H1 (cell line): ENCODE results near the gene LMNTD2. TPM values are rescaled to one million over a fixed set of nuclear protein-coding genes. Genes with fewer than 3 reads are reported as not detected.

Experiments
- CTCF ChIA-PET: fragments of 300-600 bp; sonication (Branson Sonifier 250); formaldehyde crosslinking; loops from one replicate; lab custom pipeline; 2021; ENCODE audit not compliant: partially characterized antibody; lab: Charles Lee
- POLR2A ChIA-PET: fragments of 300-600 bp; sonication (Branson Sonifier 250); formaldehyde crosslinking; loops from one replicate; lab custom pipeline; 2021; ENCODE audit warnings: inconsistent platforms; ENCODE audit not compliant: partially characterized antibody; lab: Charles Lee
- DNase-seq, 2 experiments: peaks; one replicate each; pipeline versions ENCODE4 v3.0.0 to v3.0.0-alpha.2; 2010 to 2022; ENCODE audit warnings: low spot score in 2 of 2, low read depth in 1 of 2, mixed read lengths in 1 of 2
- FAIRE-seq: peaks from 2 replicates; lab custom pipeline; 2011; peaks lifted over from hg19 to GRCh38; lab: Jason Lieb, UNC
- H2AFZ ChIP-seq: 2 replicates; pipeline ENCODE4 v1.8.1; 2012; ENCODE audit warnings: low read length, inconsistent platforms
- H2AK5ac ChIP-seq: 2 replicates; pipeline ENCODE4 v1.6.1; 2013; ENCODE audit warnings: low read depth, low read length
- H2BK120ac ChIP-seq: replicated peaks from 2 replicates; pipeline ENCODE3; 2013; ENCODE audit warnings: low read depth, low read length, inconsistent platforms
- H2BK12ac ChIP-seq: 2 replicates; pipeline ENCODE4 v1.6.1; 2013; ENCODE audit warnings: low read depth, low read length
- H2BK15ac ChIP-seq: 2 replicates; pipeline ENCODE4 v1.6.1; 2013; ENCODE audit warnings: low read length
- H2BK20ac ChIP-seq: 2 replicates; pipeline ENCODE4 v1.6.1; 2013; ENCODE audit warnings: low read length
- H2BK5ac ChIP-seq: 2 replicates; pipeline ENCODE4 v1.6.1; 2013; ENCODE audit warnings: low read depth, low read length
- H3K14ac ChIP-seq: 2 replicates; pipeline ENCODE4 v1.6.1; 2013; ENCODE audit warnings: inconsistent platforms; ENCODE audit not compliant: insufficient read length
- H3K18ac ChIP-seq: 2 replicates; pipeline ENCODE4 v1.6.1; 2013; ENCODE audit warnings: low read length; ENCODE audit errors: extremely low read depth
- H3K23ac ChIP-seq: 2 replicates; pipeline ENCODE4 v1.6.1; 2013; ENCODE audit warnings: inconsistent platforms; ENCODE audit not compliant: insufficient read length
- H3K23me2 ChIP-seq: 2 replicates; pipeline ENCODE4 v1.6.1; 2013; ENCODE audit warnings: low read depth, low read length
- H3K27ac ChIP-seq: 2 replicates; pipeline ENCODE4 v1.6.1; 2011; ENCODE audit warnings: low read depth, low read length, inconsistent platforms
- H3K27me3 ChIP-seq, 4 experiments: replicated peaks in 1 of 4; 1 replicate in 1 of 4; 2 replicates in 3 of 4; pipeline versions ENCODE4 v1.6.1 to v1.8.1; 2011 to 2013; ENCODE audit warnings: low read length in 3 of 4, mild to moderate bottlenecking in 3 of 4, inconsistent platforms in 2 of 4, mixed read lengths in 2 of 4, moderate library complexity in 1 of 4; ENCODE audit not compliant: control insufficient read depth in 3 of 4, insufficient read depth in 3 of 4; ENCODE audit errors: extremely low read depth in 1 of 4
- H3K36me3 ChIP-seq, 4 experiments: 2 replicates each; pipeline versions ENCODE4 v1.6.1 to v1.8.1; 2011 to 2013; ENCODE audit warnings: mild to moderate bottlenecking in 4 of 4, low read length in 3 of 4, moderate library complexity in 2 of 4, control low read depth in 1 of 4, inconsistent platforms in 1 of 4; ENCODE audit not compliant: insufficient read depth in 4 of 4, control insufficient read depth in 2 of 4
- H3K4ac ChIP-seq: replicated peaks from 2 replicates; pipeline ENCODE3; 2013; ENCODE audit warnings: low read length, low read depth, mixed read lengths, inconsistent platforms; ENCODE audit not compliant: insufficient read length
- H3K4me1 ChIP-seq, 4 experiments: replicated peaks in 1 of 4; 1 replicate in 1 of 4; 2 replicates in 3 of 4; pipeline versions ENCODE4 v1.6.1 to v1.8.1; 2011 to 2013; ENCODE audit warnings: low read length in 3 of 4, inconsistent platforms in 2 of 4, mixed read lengths in 1 of 4; ENCODE audit not compliant: insufficient read depth in 4 of 4, control insufficient read depth in 3 of 4
- H3K4me2 ChIP-seq, 2 experiments: 2 replicates each; pipeline versions ENCODE4 v1.6.1 to v1.8.1; 2011 to 2013; ENCODE audit warnings: low read depth in 2 of 2, low read length in 2 of 2, control low read depth in 1 of 2, inconsistent platforms in 1 of 2, mild to moderate bottlenecking in 1 of 2; ENCODE audit not compliant: insufficient read depth in 1 of 2
- H3K4me3 ChIP-seq, 4 experiments: fragments of 200-600, 300-600 bp in 1 of 4; sonication (generic), shearing (Covaris generic), sonication (Bioruptor Twin) in 1 of 4; 2 replicates each; pipeline versions ENCODE4 v1.5.1 to v1.8.1; 2011 to 2016; ENCODE audit warnings: low read length in 4 of 4, low read depth in 3 of 4, control low read depth in 2 of 4, inconsistent platforms in 2 of 4, mild to moderate bottlenecking in 2 of 4, mixed read lengths in 1 of 4, moderate library complexity in 1 of 4; ENCODE audit not compliant: insufficient read depth in 2 of 4; ENCODE audit errors: extremely low read depth in 1 of 4
- H3K56ac ChIP-seq: replicated peaks from 2 replicates; pipeline ENCODE3; 2013; ENCODE audit warnings: low read depth, mild to moderate bottlenecking, mixed read lengths, low read length, inconsistent platforms; ENCODE audit not compliant: insufficient read length
- H3K79me1 ChIP-seq: 2 replicates; pipeline ENCODE4 v1.6.1; 2013; ENCODE audit warnings: low read depth, low read length, control low read depth
- H3K79me2 ChIP-seq, 2 experiments: 2 replicates each; pipeline versions ENCODE4 v1.6.1 to v1.8.1; 2012 to 2013; ENCODE audit warnings: low read length in 2 of 2, mild to moderate bottlenecking in 2 of 2, inconsistent platforms in 1 of 2; ENCODE audit not compliant: insufficient read depth in 2 of 2, control insufficient read depth in 1 of 2
- H3K9ac ChIP-seq, 4 experiments: replicated peaks in 1 of 4; 1 replicate in 1 of 4; 2 replicates in 3 of 4; pipeline versions ENCODE4 v1.6.1 to v1.8.1; 2011 to 2013; ENCODE audit warnings: low read depth in 3 of 4, low read length in 3 of 4, control low read depth in 2 of 4, mild to moderate bottlenecking in 2 of 4, moderate library complexity in 2 of 4, inconsistent platforms in 1 of 4; ENCODE audit errors: extremely low read depth in 1 of 4
- H3K9me3 ChIP-seq, 2 experiments: 2 replicates each; pipeline versions ENCODE4 v1.6.1 to v1.8.1; 2012 to 2013; ENCODE audit warnings: mild to moderate bottlenecking in 2 of 2, moderate library complexity in 2 of 2, control low read depth in 1 of 2, inconsistent platforms in 1 of 2, low read depth in 1 of 2, low read length in 1 of 2, mixed read lengths in 1 of 2; ENCODE audit not compliant: insufficient read depth in 2 of 2
- H4K20me1 ChIP-seq, 2 experiments: replicated peaks in 1 of 2; 2 replicates each; pipeline versions ENCODE3 to v1.8.1; 2011 to 2013; ENCODE audit warnings: inconsistent platforms in 2 of 2, low read length in 2 of 2, mild to moderate bottlenecking in 1 of 2; ENCODE audit not compliant: insufficient read depth in 2 of 2, control insufficient read depth in 1 of 2
- H4K5ac ChIP-seq: 2 replicates; pipeline ENCODE4 v1.6.1; 2013; ENCODE audit warnings: low read length, low read depth, mixed read lengths, inconsistent platforms; ENCODE audit not compliant: insufficient read length
- H4K8ac ChIP-seq: 2 replicates; pipeline ENCODE4 v1.8.0; 2013; ENCODE audit warnings: mild to moderate bottlenecking, moderate library complexity, low read length, inconsistent platforms; ENCODE audit not compliant: insufficient read depth; ENCODE audit errors: extremely low read depth
- H4K91ac ChIP-seq: replicated peaks from 2 replicates; pipeline ENCODE3; 2013; ENCODE audit warnings: low read length, mixed read lengths, inconsistent platforms; ENCODE audit not compliant: insufficient read length
- ASH2L ChIP-seq: fragments of 200-600, 300-600 bp; sonication (generic); IDR thresholded peaks from one replicate; pipeline ENCODE4 v1.7.1; 2017; ENCODE audit warnings: low read length
- BACH1 ChIP-seq: IDR thresholded peaks from 2 replicates; pipeline ENCODE4 v1.6.1; 2012; ENCODE audit warnings: low read length, improper control_type of control experiment
- CEBPB ChIP-seq: IDR thresholded peaks from 2 replicates; pipeline ENCODE4 v1.6.1; 2012; ENCODE audit warnings: low read depth, low read length
- JUND ChIP-seq: IDR thresholded peaks from 2 replicates; pipeline ENCODE4 v1.6.1; 2011; ENCODE audit warnings: mild to moderate bottlenecking, improper control_type of control experiment, low read length
- KDM4A ChIP-seq: IDR thresholded peaks from one replicate; pipeline ENCODE4 v1.7.1; 2012; ENCODE audit warnings: low read depth, mild to moderate bottlenecking, moderate library complexity, low read length, inconsistent platforms; ENCODE audit not compliant: severe bottlenecking
- PHF8 ChIP-seq: fragments of 200-600 bp; sonication (generic); conservative IDR thresholded peaks from 2 replicates; pipeline ENCODE4 v1.7.1; 2012; ENCODE audit warnings: low read depth, mild to moderate bottlenecking, inconsistent platforms, low read length, moderate library complexity
- WGBS, 2 experiments: shearing (Covaris generic) in 1 of 2; methylation state at CpG; one replicate each; pipeline versions ENCODE4 v1.1.6 to v1.1.7; 2013 to 2015; ENCODE audit warnings: low lambda C conversion rate in 2 of 2, mixed read lengths in 2 of 2, inconsistent platforms in 1 of 2, low coverage in 1 of 2, missing lambda C conversion rate in 1 of 2; ENCODE audit not compliant: insufficient replicate concordance in 2 of 2, insufficient coverage in 1 of 2, insufficient read length in 1 of 2; ENCODE audit errors: extremely low coverage in 1 of 2, missing lambda C conversion rate in 1 of 2; 5-methylcytosine and 5-hydroxymethylcytosine counted together
- polyA plus RNA-seq, 7 experiments: library from polyadenylated mRNA; depleted of rRNA in 3 of 7; stranded (reverse) in 5 of 7; unstranded in 2 of 7; fragments of >200 nt in 5 of 7; fragments of 200-250 nt in 2 of 7; gene quantifications; 1 replicate in 5 of 7; 2 replicates in 1 of 7; 4 replicates in 1 of 7; pipeline versions ENCODE4 v1.2.1 to v1.2.3, GENCODE V29; 2011 to 2013; ENCODE audit warnings: missing spikeins in 2 of 7, mixed read lengths in 2 of 7
- total RNA-seq: library from RNA; stranded (reverse); fragmentation: NEBNext Ultra II Directional; extraction: Animal tissue kit (Norgen Biotek cat#: 25700); gene quantifications from 2 replicates; pipeline ENCODE4 v1.2.1, GENCODE V29; 2021

The LMNTD2 gene
- total and polyA plus RNA-seq, 2 of the 8 experiments (the other 6 are each of a cell fraction or from before 2014, with no cell fraction given), result 1.6 to 3.1 TPM

- Histone ChIP-seq H2AFZ (no peak overlapping the region), H4K91ac (no peak overlapping the region), H2BK120ac (no peak overlapping the region), H4K8ac (no peak overlapping the region; the same call in 1 of the 2 replicates), H3K23me2 (peaks cover 13% of the 10 kb centered on the region; the same call in 1 of the 2 replicates), H3K56ac (no peak overlapping the region), H3K14ac (no peak overlapping the region), H2BK12ac (no peak overlapping the region), H4K20me1 (peaks cover 0 to 3% of the 10 kb centered on the region in 2 experiments), H3K18ac (peak overlapping the region; percentile 87), H3K9ac (no peak overlapping the region), H3K23ac (no peak overlapping the region), H3K27me3 (peaks cover 13 to 29% (median 26%) of the 10 kb centered on the region in 4 experiments), H3K79me1 (no peaks in the 10 kb centered on the region), H4K5ac (no peak overlapping the region), H3K36me3 (no peaks in the 10 kb centered on the region), H3K4ac (no peak overlapping the region), H3K9me3 (no peaks in the 10 kb centered on the region), H2BK20ac (no peak overlapping the region), H2BK15ac (no peak overlapping the region), H3K4me3 (peak overlapping the region; percentile 42 to 83 (median 56)), H3K27ac (no peak overlapping the region), H3K4me2 (peak overlapping the region; percentile 66 to 95), H3K79me2 (no peaks in the 10 kb centered on the region), H2BK5ac (no peak overlapping the region), H3K4me1 (peaks cover 0 to 30% (median 8%) of the 10 kb centered on the region in 4 experiments; a peak in 5 of 7 replicates), H2AK5ac (no peak overlapping the region)
- ChIA-PET CTCF (interaction anchor here (0.8 to 3.8 kb wide), 14 partner anchors 8 to 198 kb away, joined by 3 to 21 read pairs (median 4); partner anchors contain the start of gene RNH1), POLR2A (interaction anchor here (0.6 to 1.5 kb wide), 6 partner anchors 13 to 242 kb away, joined by 3 to 4 read pairs (median 3); partner anchors contain the start of gene PHRF1)
- DNase-seq (peak in 1 of 2 experiments; percentile 78), FAIRE-seq (no peak)
- TF ChIP-seq KDM4A, result peak; percentile 61
- TF ChIP-seq PHF8, result peak; percentile 32; the same call in 1 of the 2 replicates
- TF ChIP-seq JUND, result no peak
- no peak for TF ChIP-seq CEBPB
- TF ChIP-seq BACH1, result 0 out of 2 replicates have a peak, but pooled peaks have one; percentile 8
- TF ChIP-seq ASH2L, result peak; percentile 32
- 0% methylated on average over 3 of the region's 57 CpGs; no CpG with 5 or more reads in 1 of the 2 experiments for whole genome bisulfite sequencing, 2 experiments
Measured at GRCh38 chr11:555227-555779, 5.2 kb downstream of the LMNTD2 start.
